ENCODE measurements around the gene ZNF628. TPM values are rescaled to one million over a fixed set of nuclear protein-coding genes. Genes with fewer than 3 reads are reported as not detected.

The ZNF628 gene
- total and polyA plus RNA-seq, 2 donors (not counting 1 experiment from before 2014, with no cell fraction given) = 13.3 to 18.3 TPM

- Mint-ChIP-seq H3K27ac (peak overlapping the region; percentile 32), H3K4me3 (no peak overlapping the region), H3K4me1 (peaks cover 20% of the 10 kb centered on the region), H3K27me3 (peaks cover 61% of the 10 kb centered on the region), H3K9me3 (ENCODE audit: insufficient read depth) (no peaks in the 10 kb centered on the region)
- CTCF ChIA-PET = interaction anchor here (1.0 kb wide), 1 partner anchor 21 kb away, joined by 3 read pairs; no protein-coding TSS in a partner anchor
- DNase-seq (no peak), ATAC-seq (ENCODE audit: low read depth) (no peak)
- no peak overlapping the region for H2AFZ ChIP-seq (ENCODE audit: insufficient read depth, low read depth, low read length, poor library complexity, severe bottlenecking)
- no peaks in the 10 kb centered on the region for H3K79me2 ChIP-seq (ENCODE audit: control insufficient read depth, insufficient read depth, low read length)
- peaks cover 0 to 74% (median 54%) of the 10 kb centered on the region in 4 experiments for H3K27me3 ChIP-seq (replicated peaks in 1 of 4; ENCODE audit: control extremely low read depth in 1 of 4, control insufficient read depth in 3 of 4, insufficient read depth in 4 of 4, low read length in 3 of 4)
- H3K4me3 ChIP-seq (ENCODE audit: control extremely low read depth in 1 of 5, extremely low read depth in 1 of 5, insufficient read depth in 1 of 5, low read depth in 2 of 5, low read length in 4 of 5) = no peak overlapping the region
- no peak overlapping the region for H3K27ac ChIP-seq (ENCODE audit: low read length in 2 of 2)
- TF ChIP-seq, protein P1, sequence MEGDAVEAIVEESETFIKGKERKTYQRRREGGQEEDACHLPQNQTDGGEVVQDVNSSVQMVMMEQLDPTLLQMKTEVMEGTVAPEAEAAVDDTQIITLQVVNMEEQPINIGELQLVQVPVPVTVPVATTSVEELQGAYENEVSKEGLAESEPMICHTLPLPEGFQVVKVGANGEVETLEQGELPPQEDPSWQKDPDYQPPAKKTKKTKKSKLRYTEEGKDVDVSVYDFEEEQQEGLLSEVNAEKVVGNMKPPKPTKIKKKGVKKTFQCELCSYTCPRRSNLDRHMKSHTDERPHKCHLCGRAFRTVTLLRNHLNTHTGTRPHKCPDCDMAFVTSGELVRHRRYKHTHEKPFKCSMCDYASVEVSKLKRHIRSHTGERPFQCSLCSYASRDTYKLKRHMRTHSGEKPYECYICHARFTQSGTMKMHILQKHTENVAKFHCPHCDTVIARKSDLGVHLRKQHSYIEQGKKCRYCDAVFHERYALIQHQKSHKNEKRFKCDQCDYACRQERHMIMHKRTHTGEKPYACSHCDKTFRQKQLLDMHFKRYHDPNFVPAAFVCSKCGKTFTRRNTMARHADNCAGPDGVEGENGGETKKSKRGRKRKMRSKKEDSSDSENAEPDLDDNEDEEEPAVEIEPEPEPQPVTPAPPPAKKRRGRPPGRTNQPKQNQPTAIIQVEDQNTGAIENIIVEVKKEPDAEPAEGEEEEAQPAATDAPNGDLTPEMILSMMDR (IDR thresholded peaks at IDR 0.05) = no peak
- intact Hi-C loops (cut with micrococcal nuclease) = no loop called here
- no peak overlapping the region for H3K9ac ChIP-seq (ENCODE audit: low read length)
- H3K4me2 ChIP-seq (replicated peaks; ENCODE audit: low read depth, low read length, poor library complexity, severe bottlenecking) = no peak overlapping the region
- WGBS (ENCODE audit: insufficient coverage) = 67% methylated on average over 5 of the region's 5 CpGs
- H3K4me1 ChIP-seq (ENCODE audit: control insufficient read depth in 2 of 2, insufficient read depth in 2 of 2, low read length in 2 of 2) = peaks cover 21 to 33% of the 10 kb centered on the region in 2 donors
- no peaks in the 10 kb centered on the region for H3K36me3 ChIP-seq (replicated peaks in 1 of 2; ENCODE audit: control extremely low read depth in 1 of 2, control insufficient read depth in 1 of 2, extremely low read depth in 1 of 2, insufficient read depth in 2 of 2, low read length in 1 of 2)
- no peaks in the 10 kb centered on the region for H4K20me1 ChIP-seq (ENCODE audit: control insufficient read depth, insufficient read depth, low read length, poor library complexity, severe bottlenecking)
- POLR2A ChIA-PET = no interaction called here
- H3K9me3 ChIP-seq (ENCODE audit: control extremely low read depth in 1 of 3, control insufficient read depth in 2 of 3, insufficient read depth in 1 of 3, low read length in 2 of 3) = peaks cover 0 to 31% (median 0%) of the 10 kb centered on the region in 3 donors
These were observed 37.4 kb upstream of the ZNF628 start for GRCh38 chr19:55439052-55439451.

GRCh38 chr19:55440411-55441105, 35.9 kb upstream of the ZNF628 start:
- DNase-seq (no peak), ATAC-seq (ENCODE audit: low read depth) (no peak)
- no peaks in the 10 kb centered on the region for H3K79me2 ChIP-seq (ENCODE audit: control insufficient read depth, insufficient read depth, low read length)
- peak overlapping the region; percentile 50 for H3K4me3 Mint-ChIP-seq
- intact Hi-C loops (cut with micrococcal nuclease) = no loop called here
- H3K9me3 ChIP-seq (ENCODE audit: control extremely low read depth in 1 of 3, control insufficient read depth in 2 of 3, insufficient read depth in 1 of 3, low read length in 2 of 3) = peaks cover 0 to 31% (median 0%) of the 10 kb centered on the region in 3 donors
- peaks cover 20% of the 10 kb centered on the region for H3K4me1 Mint-ChIP-seq
- H2AFZ ChIP-seq (ENCODE audit: insufficient read depth, low read depth, low read length, poor library complexity, severe bottlenecking) = peak overlapping the region; percentile 13
- POLR2A ChIA-PET = no interaction called here
- no peak overlapping the region for H3K27ac ChIP-seq (ENCODE audit: low read length in 2 of 2)
- TF ChIP-seq EZH2 (IDR thresholded peaks at IDR 0.05; ENCODE audit: borderline replicate concordance, insufficient read depth, low read depth, low read length, poor library complexity, severe bottlenecking) = no peak
- TF ChIP-seq, protein P1 (IDR thresholded peaks at IDR 0.05) = no peak
- WGBS (ENCODE audit: insufficient coverage) = 18% methylated on average over 39 of the region's 39 CpGs
- peak overlapping the region; percentile 62 for H3K4me2 ChIP-seq (replicated peaks; ENCODE audit: low read depth, low read length, poor library complexity, severe bottlenecking)
- no peaks in the 10 kb centered on the region for H4K20me1 ChIP-seq (ENCODE audit: control insufficient read depth, insufficient read depth, low read length, poor library complexity, severe bottlenecking)
- peaks cover 0 to 79% (median 54%) of the 10 kb centered on the region in 4 experiments for H3K27me3 ChIP-seq (replicated peaks in 1 of 4; ENCODE audit: control extremely low read depth in 1 of 4, control insufficient read depth in 3 of 4, insufficient read depth in 4 of 4, low read length in 3 of 4)
- no peak overlapping the region for H3K9ac ChIP-seq (ENCODE audit: low read length)
- peak overlapping the region in 2 of 5 experiments; percentile 19 to 22 for H3K4me3 ChIP-seq (ENCODE audit: control extremely low read depth in 1 of 5, extremely low read depth in 1 of 5, insufficient read depth in 1 of 5, low read depth in 2 of 5, low read length in 4 of 5)
- H3K27me3 Mint-ChIP-seq = peaks cover 72% of the 10 kb centered on the region
- H3K9me3 Mint-ChIP-seq (ENCODE audit: insufficient read depth) = no peaks in the 10 kb centered on the region
- peaks cover 21 to 37% of the 10 kb centered on the region in 2 donors for H3K4me1 ChIP-seq (ENCODE audit: control insufficient read depth in 2 of 2, insufficient read depth in 2 of 2, low read length in 2 of 2)
- H3K27ac Mint-ChIP-seq = peak overlapping the region; percentile 0
- CTCF ChIA-PET = no interaction called here
- H3K36me3 ChIP-seq (replicated peaks in 1 of 2; ENCODE audit: control extremely low read depth in 1 of 2, control insufficient read depth in 1 of 2, extremely low read depth in 1 of 2, insufficient read depth in 2 of 2, low read length in 1 of 2) = no peaks in the 10 kb centered on the region
